HTERT RPE-1 (cell line): ENCODE results near the gene RGL3.
"Not testable (repeated sequence)": the region's sequence is repeated elsewhere in the genome, so short reads cannot be mapped to it uniquely, and the experiment has no call there.

Source experiments
- in situ Hi-C: fragments of 300-500 bp; cut with MboI; formaldehyde crosslinking; loops from 4 replicates; pipeline ENCODE4 v1.14.3; 2020; ENCODE audit warnings: low sequenced_read_pairs

RGL3 gene

GRCh38 chr19:11450570-11451326 lies 31.6 kb upstream of the RGL3 start:
- in situ Hi-C loops: no loop called here

GRCh38 chr19:11448923-11449554 lies 29.9 kb upstream of the RGL3 start:
- in situ Hi-C loops: no loop called here

GRCh38 chr19:11448410-11448809 lies 29.3 kb upstream of the RGL3 start:
- in situ Hi-C loops: no loop called here

GRCh38 chr19:11447347-11448262 lies 28.5 kb upstream of the RGL3 start:
- in situ Hi-C loops: no loop called here

- in situ Hi-C loops: no loop called here
Measured at GRCh38 chr19:11446652-11447301, 27.7 kb upstream of the RGL3 start.

DNA sequence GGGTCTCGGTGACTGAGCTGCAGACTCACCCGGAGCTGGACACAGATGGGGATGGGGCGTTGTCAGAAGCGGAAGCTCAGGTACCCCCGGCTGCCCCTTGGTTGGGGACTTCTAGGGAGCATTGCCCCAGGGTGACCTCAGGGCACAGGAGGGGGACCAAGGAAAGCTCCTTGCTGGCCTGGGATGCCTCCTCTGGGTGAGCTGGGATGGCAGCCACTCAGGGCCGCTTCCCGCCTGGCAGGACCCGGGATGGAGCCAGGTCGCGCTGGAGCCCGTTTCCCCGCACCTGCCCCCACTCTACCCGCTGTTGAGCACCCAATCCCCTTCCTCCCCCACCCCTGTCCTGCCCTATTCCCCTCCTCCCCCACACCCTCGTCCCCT lies 27.1 kb upstream of the RGL3 start:
- in situ Hi-C loops: no loop called here

- in situ Hi-C loops: no loop called here
Measured at GRCh38 chr19:11445141-11445540, 26.0 kb upstream of the RGL3 start.

DNA sequence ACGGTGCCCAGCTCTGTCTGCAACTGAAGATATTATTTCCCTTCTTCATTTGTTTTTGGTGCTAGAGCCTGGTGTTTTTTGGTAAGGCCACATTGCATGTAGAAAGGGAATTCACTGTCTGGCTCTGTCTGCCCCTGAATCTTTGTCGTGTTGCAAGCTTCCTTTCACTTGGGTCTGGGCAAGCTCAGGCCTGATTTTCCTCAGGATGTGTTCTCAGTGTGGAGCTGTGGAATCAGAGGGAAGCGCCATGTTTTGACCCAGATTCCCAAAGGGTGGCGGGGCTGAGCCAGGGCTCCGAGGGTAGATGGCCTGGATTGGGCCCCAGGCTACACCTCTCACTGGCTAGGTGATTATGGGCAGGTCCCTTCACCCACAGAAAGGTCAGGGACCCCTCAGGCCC lies 24.9 kb upstream of the RGL3 start:
- in situ Hi-C loops: no loop called here

GRCh38 chr19:11437955-11438354 lies 18.8 kb upstream of the RGL3 start:
- in situ Hi-C loops: no loop called here

DNA sequence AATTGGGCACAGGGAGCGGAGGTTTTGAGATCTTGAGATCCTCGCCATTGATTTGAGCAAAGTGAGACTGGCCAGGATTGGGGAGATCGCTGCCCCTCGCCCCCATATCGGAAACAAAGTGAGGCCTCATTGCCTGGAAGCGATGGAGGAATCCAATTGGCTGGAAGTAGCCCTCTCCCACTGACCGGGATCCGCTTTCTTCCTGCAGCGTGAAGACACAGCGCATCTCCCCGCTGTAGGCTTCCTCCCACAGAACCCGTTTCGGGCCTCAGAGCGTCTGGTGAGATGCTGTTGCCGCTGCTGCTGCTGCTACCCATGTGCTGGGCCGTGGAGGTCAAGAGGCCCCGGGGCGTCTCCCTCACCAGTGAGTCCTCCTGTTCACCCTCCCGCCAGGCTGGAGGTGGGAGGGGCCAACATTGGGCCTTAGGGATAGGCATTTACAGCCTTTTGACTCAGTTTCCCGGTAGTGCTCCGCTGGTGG lies 16.8 kb upstream of the RGL3 start:
- in situ Hi-C loops: no loop called here

GRCh38 chr19:11435057-11435832 lies 16.1 kb upstream of the RGL3 start, which contains the start of the genes ODAD3 and PRKCSH:
TSS of gene ODAD3 (minus strand) at chr19:11435121. CDS start at chr19:11435016, 105 bp downstream.
TSS of gene PRKCSH (plus strand) at chr19:11435635. CDS start at chr19:11436118, 483 bp downstream.
- in situ Hi-C loops: no loop called here

DNA sequence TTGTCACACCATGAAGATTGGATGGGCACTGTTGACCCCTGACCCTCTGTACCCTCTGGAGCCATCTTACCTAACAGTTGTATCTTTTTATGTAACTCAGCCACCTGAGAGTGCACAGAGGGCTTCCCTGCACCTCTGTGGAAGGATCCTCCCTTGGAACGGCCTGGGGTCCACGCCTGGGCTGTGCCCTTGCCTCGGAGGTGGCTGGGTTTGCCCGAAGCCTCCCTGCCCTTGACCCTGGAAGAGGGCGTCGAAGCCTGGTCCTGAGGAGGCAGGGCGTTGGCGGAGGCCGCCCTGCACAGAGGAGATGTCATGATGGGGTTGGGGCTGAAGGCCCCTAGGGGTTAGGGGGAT lies 15.6 kb upstream of the RGL3 start:
- in situ Hi-C loops: no loop called here

- in situ Hi-C loops: not testable (repeated sequence)
Measured at GRCh38 chr19:11433526-11433925, 14.4 kb upstream of the RGL3 start.

DNA sequence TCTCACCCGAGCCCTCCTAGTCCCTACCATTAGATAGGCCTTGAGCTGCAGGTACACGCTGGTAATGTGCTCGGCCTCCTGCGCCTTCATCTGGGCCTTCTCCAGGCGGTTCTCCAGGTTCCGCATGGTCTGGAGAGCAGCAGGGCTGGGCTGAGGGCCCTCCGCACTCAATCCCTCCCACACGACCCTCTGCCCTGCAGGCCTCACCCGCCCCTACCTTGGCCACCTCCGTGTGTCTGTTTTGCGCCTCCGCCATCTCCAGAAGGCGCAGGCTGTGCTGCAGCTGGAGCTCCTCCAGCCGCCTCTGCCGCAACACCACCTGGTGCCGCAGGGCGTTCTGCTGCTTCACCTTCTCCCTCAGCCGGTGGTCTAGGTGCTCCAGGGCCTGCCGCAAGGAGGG lies 7.5 kb upstream of the RGL3 start:
- in situ Hi-C loops: no loop called here

GRCh38 chr19:11425719-11426457 lies 6.8 kb upstream of the RGL3 start:
- in situ Hi-C loops: no loop called here

GRCh38 chr19:11423791-11424181 lies 4.7 kb upstream of the RGL3 start:
- in situ Hi-C loops: no loop called here

- in situ Hi-C loops: no loop called here
Measured at GRCh38 chr19:11423164-11423790, 4.2 kb upstream of the RGL3 start.

GRCh38 chr19:11422163-11423065 lies 3.3 kb upstream of the RGL3 start:
- in situ Hi-C loops: no loop called here
